Sigmoid colon (tissue), 4 donors: ENCODE data around the gene ZC3H15.

Experiments
- EP300 ChIP-seq, 4 donors: sonication (generic); formaldehyde crosslinking; IDR thresholded peaks; one replicate each; pipeline ENCODE4 v1.6.1; 2017; ENCODE audit warnings: antibody characterized with exemption in 4 of 4
- POLR2A ChIP-seq, 2 donors: fragments of 450-650 bp; IDR thresholded peaks; one replicate each; pipeline ENCODE4 v1.6.1; 2016; ENCODE audit warnings: antibody characterized with exemption in 2 of 2, mild to moderate bottlenecking in 2 of 2, moderate library complexity in 2 of 2
- POLR2AphosphoS5 ChIP-seq, 4 donors: sonication (generic); formaldehyde crosslinking; IDR thresholded peaks; one replicate each; pipeline ENCODE4 v1.6.1; 2017; ENCODE audit warnings: antibody characterized with exemption in 4 of 4
- TF ChIP-seq, protein P1 (sequence below), 4 experiments: fragments of 450-650 bp in 3 of 4; fragments of 200-600 bp in 1 of 4; IDR thresholded peaks; one replicate each; pipeline ENCODE4 v1.5.1; 2016 to 2019; ENCODE audit warnings: antibody characterized with exemption in 4 of 4, mild to moderate bottlenecking in 3 of 4, moderate library complexity in 2 of 4

DNA sequence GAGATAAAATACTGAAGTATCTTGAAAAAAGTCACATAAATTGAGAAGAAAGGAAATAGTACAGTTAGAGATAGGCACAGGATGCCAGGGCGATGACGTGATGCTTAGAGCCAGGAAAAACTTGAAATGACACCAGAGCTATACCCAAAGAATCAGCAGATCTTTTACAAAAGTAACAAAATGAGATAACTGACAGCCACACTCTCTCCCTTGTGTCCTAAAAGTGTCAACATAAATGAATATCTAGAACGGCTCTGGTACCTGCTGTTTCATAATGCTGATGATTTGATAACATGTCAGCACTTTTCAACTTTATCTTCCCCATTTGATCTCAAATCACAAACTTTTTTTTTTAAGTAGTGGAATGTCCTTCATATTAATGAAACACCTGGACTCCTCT is 45.6 kb upstream of the ZC3H15 start:
- TF ChIP-seq, protein P1, sequence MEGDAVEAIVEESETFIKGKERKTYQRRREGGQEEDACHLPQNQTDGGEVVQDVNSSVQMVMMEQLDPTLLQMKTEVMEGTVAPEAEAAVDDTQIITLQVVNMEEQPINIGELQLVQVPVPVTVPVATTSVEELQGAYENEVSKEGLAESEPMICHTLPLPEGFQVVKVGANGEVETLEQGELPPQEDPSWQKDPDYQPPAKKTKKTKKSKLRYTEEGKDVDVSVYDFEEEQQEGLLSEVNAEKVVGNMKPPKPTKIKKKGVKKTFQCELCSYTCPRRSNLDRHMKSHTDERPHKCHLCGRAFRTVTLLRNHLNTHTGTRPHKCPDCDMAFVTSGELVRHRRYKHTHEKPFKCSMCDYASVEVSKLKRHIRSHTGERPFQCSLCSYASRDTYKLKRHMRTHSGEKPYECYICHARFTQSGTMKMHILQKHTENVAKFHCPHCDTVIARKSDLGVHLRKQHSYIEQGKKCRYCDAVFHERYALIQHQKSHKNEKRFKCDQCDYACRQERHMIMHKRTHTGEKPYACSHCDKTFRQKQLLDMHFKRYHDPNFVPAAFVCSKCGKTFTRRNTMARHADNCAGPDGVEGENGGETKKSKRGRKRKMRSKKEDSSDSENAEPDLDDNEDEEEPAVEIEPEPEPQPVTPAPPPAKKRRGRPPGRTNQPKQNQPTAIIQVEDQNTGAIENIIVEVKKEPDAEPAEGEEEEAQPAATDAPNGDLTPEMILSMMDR (IDR thresholded peaks at IDR 0.05) = no peak
- no peak for TF ChIP-seq POLR2AphosphoS5 (IDR thresholded peaks at IDR 0.05)
- TF ChIP-seq POLR2A (IDR thresholded peaks at IDR 0.05) = no peak
- no peak for TF ChIP-seq EP300 (IDR thresholded peaks at IDR 0.05)
